Measurements from ENCODE around the gene PRR19.

DNA sequence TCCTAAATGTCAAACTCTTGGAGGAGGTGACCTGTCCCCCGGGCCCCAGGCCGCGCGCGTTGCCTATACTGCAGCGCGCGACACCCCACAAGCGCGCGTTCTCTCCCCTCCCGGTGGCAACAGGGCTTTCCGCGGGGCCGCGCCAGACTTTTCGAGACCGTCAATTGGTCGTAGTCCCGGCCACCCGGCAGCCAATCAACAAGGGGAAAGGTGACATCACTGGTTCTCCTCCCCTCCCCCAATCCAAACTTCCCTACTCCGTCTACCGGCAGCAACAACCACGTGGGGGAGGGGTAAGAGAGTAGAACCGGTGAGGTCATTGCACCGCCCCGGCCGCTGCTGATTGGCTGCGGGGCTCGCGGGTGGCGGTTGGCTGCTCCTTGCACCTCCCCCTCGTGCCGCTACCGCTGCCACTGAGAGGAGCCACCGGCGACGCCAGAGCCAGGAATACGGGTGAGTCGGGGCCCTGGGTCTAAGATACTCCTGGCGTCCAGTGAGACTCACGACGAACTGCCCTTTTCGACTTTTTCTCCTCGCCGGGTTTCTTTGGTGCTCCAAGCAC is 33.7 kb upstream of the PRR19 start:
- TF ChIP-seq ZNF8 (CRISPR knock-in tag; IDR thresholded peaks at IDR 0.05) = no peak
- no peak for TF ChIP-seq GLIS3 (CRISPR knock-in tag; IDR thresholded peaks at IDR 0.05)
- TF ChIP-seq ZFP30 (CRISPR knock-in tag; IDR thresholded peaks at IDR 0.05) = no peak
- no peak for TF ChIP-seq ESRRG (CRISPR knock-in tag; IDR thresholded peaks at IDR 0.05)
- TF ChIP-seq TCF4 (CRISPR knock-in tag; IDR thresholded peaks at IDR 0.05; ENCODE audit: borderline replicate concordance) = no peak

Data from SK-N-SH treated with all-trans-retinoic acid at 6 μM for 48 hours (cell line).